ENCODE data around the gene MTHFD1. TPM values are rescaled to one million over a fixed set of nuclear protein-coding genes. Genes with fewer than 3 reads are reported as not detected.
"Not testable (repeated sequence)": the region's sequence is repeated elsewhere in the genome, so short reads cannot be mapped to it uniquely, and the experiment has no call there.

MTHFD1 gene
- total RNA-seq = 54.6 TPM

- DNase-seq = peak; percentile 100
Measured at GRCh38 chr14:64387782-64388532, at the start of gene MTHFD1. Gene MTHFD1 (plus strand): TSS chr14:64388353. CDS start chr14:64388428, 75 bp downstream.

- peak; percentile 99 for DNase-seq
Measured at GRCh38 chr14:64338616-64339316, 49.4 kb upstream of the MTHFD1 start.

GRCh38 chr14:64340560-64341196 is 47.5 kb upstream of the MTHFD1 start:
- DNase-seq = no peak

GRCh38 chr14:64347748-64348147 is 40.4 kb upstream of the MTHFD1 start:
- DNase-seq = no peak

- no peak for DNase-seq
Measured at GRCh38 chr14:64349741-64350490, 38.2 kb upstream of the MTHFD1 start.

- DNase-seq = no peak
Measured at GRCh38 chr14:64363265-64363846, 24.8 kb upstream of the MTHFD1 start.

GRCh38 chr14:64364907-64365306 is 23.2 kb upstream of the MTHFD1 start:
- no peak for DNase-seq

GRCh38 chr14:64365358-64365889 is 22.7 kb upstream of the MTHFD1 start:
- DNase-seq = not testable (repeated sequence)

GRCh38 chr14:64369201-64369600 is 19.0 kb upstream of the MTHFD1 start:
- DNase-seq = no peak

GRCh38 chr14:64387232-64387781 is 846 bp upstream of the MTHFD1 start:
- peak; percentile 47 for DNase-seq

- peak; percentile 67 for DNase-seq
Measured at GRCh38 chr14:64388533-64389285, 556 bp downstream of the MTHFD1 start.

- no peak for DNase-seq
Measured at GRCh38 chr14:64391113-64391725, 3.1 kb downstream of the MTHFD1 start.

- no peak for DNase-seq
Measured at GRCh38 chr14:64391986-64392385, 3.8 kb downstream of the MTHFD1 start.

- DNase-seq = not testable (repeated sequence)
Measured at GRCh38 chr14:64393189-64393726, 5.1 kb downstream of the MTHFD1 start.

- DNase-seq = no peak
Measured at GRCh38 chr14:64394423-64394822, 6.3 kb downstream of the MTHFD1 start.

- DNase-seq = no peak
Measured at GRCh38 chr14:64394977-64395633, 7.0 kb downstream of the MTHFD1 start.

GRCh38 chr14:64400829-64401459 is 12.8 kb downstream of the MTHFD1 start:
- no peak for DNase-seq

- DNase-seq = no peak
Measured at GRCh38 chr14:64401949-64402348, 13.8 kb downstream of the MTHFD1 start.

- no peak for DNase-seq
Measured at GRCh38 chr14:64405295-64405694, 17.1 kb downstream of the MTHFD1 start.

Data from tongue (tissue), 2 donors.